Activated CD4-positive, CD25-positive, alpha-beta regulatory T cell (primary cell): ENCODE data around the gene WDR46.
"Not testable (repeated sequence)": the region's sequence is repeated elsewhere in the genome, so short reads cannot be mapped to it uniquely, and the experiment has no call there.

Source experiments
- DNase-seq, 4 experiments: peaks; one replicate each; lab custom pipeline; 2025; lab: John Stamatoyannopoulos, UW

The WDR46 gene

GRCh38 chr6:33288141-33288920 lies 708 bp downstream of the WDR46 start:
- no peak for DNase-seq

GRCh38 chr6:33286946-33287914 lies 1.8 kb downstream of the WDR46 start:
- DNase-seq, result no peak

- not testable (repeated sequence) for DNase-seq
These were observed 3.8 kb downstream of the WDR46 start for GRCh38 chr6:33285214-33285613.

GRCh38 chr6:33280539-33280938 lies 8.5 kb downstream of the WDR46 start:
- no peak for DNase-seq

- no peak for DNase-seq
These were observed 9.0 kb downstream of the WDR46 start for GRCh38 chr6:33279971-33280511.

GRCh38 chr6:33279257-33279695 lies 9.8 kb downstream of the WDR46 start:
- DNase-seq, result no peak

GRCh38 chr6:33278810-33279209 lies 10.2 kb downstream of the WDR46 start:
- no peak for DNase-seq

GRCh38 chr6:33278392-33278741 lies 10.7 kb downstream of the WDR46 start:
- no peak for DNase-seq

GRCh38 chr6:33277663-33278391 lies 11.2 kb downstream of the WDR46 start:
- DNase-seq, result peak in 1 of 4 experiments; percentile 12

- DNase-seq, result peak; percentile 42 to 70 (median 58)
These were observed 12.0 kb downstream of the WDR46 start, which contains the start of gene B3GALT4 for GRCh38 chr6:33276864-33277662. Gene B3GALT4, plus strand, starts transcription at chr6:33277123. Its CDS starts 297 bp downstream, at chr6:33277420.

GRCh38 chr6:33276581-33276863 lies 12.5 kb downstream of the WDR46 start:
- DNase-seq, result no peak

- not testable (repeated sequence) for DNase-seq
These were observed 13.1 kb downstream of the WDR46 start for GRCh38 chr6:33275795-33276580.

- DNase-seq, result no peak
These were observed 14.8 kb downstream of the WDR46 start for GRCh38 chr6:33273924-33274902.

- no peak for DNase-seq
These were observed 15.7 kb downstream of the WDR46 start for GRCh38 chr6:33273129-33273923.

- no peak for DNase-seq
These were observed 16.5 kb downstream of the WDR46 start for GRCh38 chr6:33272275-33273128.

- DNase-seq, result peak; percentile 74 to 83 (median 77)
These were observed 17.4 kb downstream of the WDR46 start, which contains the start of the genes RPS18 and VPS52 for GRCh38 chr6:33271468-33272274. Gene RPS18, plus strand, starts transcription at chr6:33272075. Its CDS starts 45 bp downstream, at chr6:33272120. Gene VPS52, minus strand, starts transcription at chr6:33271876. Its CDS starts 201 bp downstream, at chr6:33271675.
